GM10266 (cell line): ENCODE results near the gene ARHGAP15.

Experiments used
- DNase-seq: peaks from one replicate; pipeline ENCODE4 v3.0.0; 2012; ENCODE audit errors: extremely low spot score
- TF ChIP-seq, protein P1 (sequence below): IDR thresholded peaks from 2 replicates; pipeline ENCODE4 v1.5.1; 2012; ENCODE audit warnings: mild to moderate bottlenecking, low read depth; ENCODE audit not compliant: control insufficient read depth, insufficient read depth; ENCODE audit errors: missing control alignments

ARHGAP15 gene

DNA sequence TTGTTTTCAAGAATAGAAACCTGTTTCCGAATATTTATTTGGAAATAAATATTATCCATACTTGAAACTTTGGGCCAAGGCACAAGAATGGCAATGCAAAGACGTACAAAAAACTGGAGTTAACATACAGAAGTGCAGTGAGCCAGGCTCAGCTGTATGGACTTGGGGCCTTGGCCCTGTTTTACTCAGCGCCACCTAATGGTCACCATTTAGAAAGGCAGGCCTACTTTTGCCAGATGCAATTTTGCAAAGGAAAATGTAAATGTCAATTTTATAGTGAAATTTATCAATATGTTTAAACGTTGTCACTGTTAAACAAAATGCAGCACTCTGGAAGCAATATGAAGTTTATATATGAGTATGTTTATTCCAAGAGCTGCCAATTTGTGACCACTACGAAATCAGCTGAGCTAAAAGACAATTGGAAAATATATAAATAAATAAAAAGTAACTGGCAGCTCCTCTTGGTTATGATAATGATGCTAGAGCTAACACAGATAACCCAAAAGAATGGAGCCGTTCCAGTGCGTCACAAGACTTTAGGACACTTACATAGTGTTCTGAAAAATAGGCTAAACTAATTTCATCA, 155.0 kb downstream of the ARHGAP15 start:
- TF ChIP-seq, protein P1, sequence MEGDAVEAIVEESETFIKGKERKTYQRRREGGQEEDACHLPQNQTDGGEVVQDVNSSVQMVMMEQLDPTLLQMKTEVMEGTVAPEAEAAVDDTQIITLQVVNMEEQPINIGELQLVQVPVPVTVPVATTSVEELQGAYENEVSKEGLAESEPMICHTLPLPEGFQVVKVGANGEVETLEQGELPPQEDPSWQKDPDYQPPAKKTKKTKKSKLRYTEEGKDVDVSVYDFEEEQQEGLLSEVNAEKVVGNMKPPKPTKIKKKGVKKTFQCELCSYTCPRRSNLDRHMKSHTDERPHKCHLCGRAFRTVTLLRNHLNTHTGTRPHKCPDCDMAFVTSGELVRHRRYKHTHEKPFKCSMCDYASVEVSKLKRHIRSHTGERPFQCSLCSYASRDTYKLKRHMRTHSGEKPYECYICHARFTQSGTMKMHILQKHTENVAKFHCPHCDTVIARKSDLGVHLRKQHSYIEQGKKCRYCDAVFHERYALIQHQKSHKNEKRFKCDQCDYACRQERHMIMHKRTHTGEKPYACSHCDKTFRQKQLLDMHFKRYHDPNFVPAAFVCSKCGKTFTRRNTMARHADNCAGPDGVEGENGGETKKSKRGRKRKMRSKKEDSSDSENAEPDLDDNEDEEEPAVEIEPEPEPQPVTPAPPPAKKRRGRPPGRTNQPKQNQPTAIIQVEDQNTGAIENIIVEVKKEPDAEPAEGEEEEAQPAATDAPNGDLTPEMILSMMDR: peak; percentile 72
- DNase-seq: peak; percentile 7

DNA sequence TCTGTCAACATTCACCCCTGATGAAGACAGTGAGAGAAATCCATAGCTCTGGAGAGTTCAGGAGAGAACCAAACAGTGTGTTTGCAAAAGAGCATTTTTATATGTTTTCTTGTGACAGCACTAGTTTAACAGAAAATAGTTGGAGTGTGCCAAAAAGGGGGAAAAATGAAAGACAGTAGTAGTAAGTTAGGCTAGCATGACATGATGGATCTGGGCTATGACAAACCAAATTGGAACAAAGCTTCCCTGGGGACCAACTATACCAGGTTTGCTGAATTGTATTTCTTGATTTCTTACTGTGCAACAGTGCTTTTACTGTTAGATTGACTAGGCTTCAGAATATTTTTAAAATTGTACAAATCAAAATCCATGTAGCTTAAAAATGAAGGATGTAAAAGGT, 159.8 kb downstream of the ARHGAP15 start:
- TF ChIP-seq, protein P1: no peak
- no peak for DNase-seq

DNA sequence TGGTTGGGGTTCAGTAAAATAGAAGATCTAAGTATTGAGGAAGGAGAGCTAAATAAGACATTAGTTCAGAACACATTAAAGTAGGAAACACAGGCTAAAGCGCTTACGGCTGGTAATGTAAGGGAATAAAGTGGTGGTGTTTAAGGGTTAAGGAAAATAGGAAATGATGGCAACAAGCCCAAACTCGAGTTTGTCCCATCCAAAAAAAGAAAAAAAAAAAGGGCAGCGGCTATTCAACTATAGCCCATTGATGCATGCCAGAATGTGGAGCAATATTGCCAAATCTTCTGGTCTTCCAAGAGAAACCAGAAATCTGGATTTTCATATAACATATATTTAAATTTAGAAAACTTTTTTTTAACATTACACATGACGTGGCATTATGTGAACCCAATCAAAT, 161.0 kb downstream of the ARHGAP15 start:
- no peak for DNase-seq
- TF ChIP-seq, protein P1: no peak

DNA sequence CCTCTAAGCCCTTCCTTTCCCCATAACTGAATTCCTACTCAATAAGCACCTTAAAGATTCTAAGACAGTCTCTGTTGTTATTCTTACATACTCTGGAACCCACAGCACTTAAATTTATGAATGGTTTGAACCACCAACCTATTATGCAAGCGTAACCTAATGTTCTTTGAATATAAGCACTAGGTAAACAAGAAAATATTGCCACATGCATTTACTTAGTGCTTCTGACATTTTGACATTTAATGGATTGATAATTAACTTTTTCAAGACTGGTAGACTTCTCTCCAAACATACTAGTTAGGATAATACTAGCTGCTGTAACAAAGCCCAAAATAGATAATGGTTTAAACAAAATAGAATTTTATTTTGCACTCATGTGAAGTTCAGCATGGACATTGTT, 164.8 kb downstream of the ARHGAP15 start:
- TF ChIP-seq, protein P1: no peak
- no peak for DNase-seq

DNA sequence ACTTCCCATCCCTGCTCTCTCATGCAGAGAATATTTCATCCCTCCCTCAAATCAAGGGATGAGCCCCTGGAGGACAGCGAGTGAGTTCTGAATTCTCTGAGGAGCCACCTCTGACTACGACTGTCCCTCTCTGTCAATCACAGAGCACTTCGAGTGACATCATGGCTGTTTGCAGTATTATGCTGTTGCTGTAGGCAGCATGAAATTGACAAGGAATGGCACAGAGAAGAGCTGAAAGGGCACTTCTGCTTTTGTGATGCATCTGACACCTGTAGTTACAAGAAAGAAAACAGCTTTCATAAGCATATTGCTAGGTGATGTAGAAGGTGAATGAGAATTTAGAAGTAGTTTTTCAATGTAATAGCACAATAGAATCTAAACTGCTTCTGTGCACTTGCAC, 166.9 kb downstream of the ARHGAP15 start:
- no peak for DNase-seq
- TF ChIP-seq, protein P1: no peak

DNA sequence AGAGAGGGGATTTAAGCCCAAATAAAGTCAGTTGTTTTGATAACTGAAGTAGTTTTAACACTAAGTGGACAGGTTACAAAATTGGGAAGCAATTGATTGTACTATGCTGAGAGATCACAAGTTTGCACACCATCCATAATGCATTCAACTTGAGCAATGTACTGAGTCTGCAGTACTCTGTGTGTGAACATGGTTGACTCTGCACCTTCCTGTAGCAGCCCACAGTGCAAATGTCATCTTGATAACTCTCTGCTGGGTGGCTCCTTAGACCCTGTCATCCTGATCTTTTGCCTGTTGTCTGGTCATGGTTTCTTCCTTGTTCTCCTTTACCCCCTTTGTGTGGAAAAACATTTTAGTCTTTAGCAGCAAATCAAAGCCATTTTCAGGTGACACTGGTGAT, 168.0 kb downstream of the ARHGAP15 start:
- TF ChIP-seq, protein P1: no peak
- DNase-seq: no peak

DNA sequence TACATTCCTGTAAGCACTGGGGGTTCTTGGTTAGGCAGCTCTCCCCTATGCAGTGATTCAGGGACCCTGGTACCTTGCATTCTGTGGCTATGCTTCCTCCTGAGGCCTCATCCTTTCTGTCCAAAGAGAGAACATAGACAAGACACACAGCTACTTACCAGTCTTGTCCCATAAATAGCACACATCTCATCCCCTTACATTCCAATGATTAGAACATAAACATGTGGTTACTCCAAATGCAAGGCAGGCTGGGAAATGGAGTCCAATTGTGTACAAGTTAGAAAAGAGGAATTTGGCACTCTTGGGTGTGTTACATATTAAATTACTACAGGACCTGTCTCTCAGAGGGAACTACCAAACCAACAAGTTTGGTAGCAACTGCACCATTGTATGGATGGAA, 171.3 kb downstream of the ARHGAP15 start:
- no peak for DNase-seq
- TF ChIP-seq, protein P1: no peak
